MM.1S (cell line): ENCODE data around the gene HEBP2.

Experiments used
- CTCF ChIP-seq: fragments of 300-600 bp; sonication (generic); IDR thresholded peaks from 2 replicates; pipeline ENCODE4 v1.5.1; 2016; ENCODE audit warnings: antibody characterized with exemption, low read length, mixed read lengths
- EZH2 ChIP-seq: fragments of 300-600 bp; sonication (generic); optimal IDR thresholded peaks from 2 replicates; pipeline ENCODE3; 2017; ENCODE audit warnings: low read depth, mild to moderate bottlenecking, antibody characterized with exemption, low read length, mixed read lengths
- EZH2phosphoT487 ChIP-seq: fragments of 300-600 bp; sonication (generic); IDR thresholded peaks from 2 replicates; pipeline ENCODE4 v1.6.1; 2018; ENCODE audit warnings: antibody characterized with exemption, low read length

- TF ChIP-seq CTCF (no peak), EZH2phosphoT487 (no peak), EZH2 (no peak)
These were observed 13.6 kb downstream of the HEBP2 start for GRCh38 chr6:138417493-138418117.
